HPDE6-E6E7 (cell line): ENCODE measurements around the gene RHD.
"Not testable (repeated sequence)": the region's sequence is repeated elsewhere in the genome, so short reads cannot be mapped to it uniquely, and the experiment has no call there.

ENCODE experiments used
- DNase-seq: peaks from one replicate; pipeline ENCODE4 v3.0.0; 2011; ENCODE audit warnings: missing footprints; ENCODE audit errors: extremely low spot score

Gene RHD

GRCh38 chr1:25272238-25272637, at the start of gene RHD:
Gene RHD, plus strand, starts transcription at chr1:25272509. Its CDS starts 39 bp downstream, at chr1:25272548.
- DNase-seq: not testable (repeated sequence)

GRCh38 chr1:25222606-25223005, 49.7 kb upstream of the RHD start:
- DNase-seq: no peak

- DNase-seq: no peak
Measured at GRCh38 chr1:25223471-25223870, 48.8 kb upstream of the RHD start.

GRCh38 chr1:25232027-25232865, 40.1 kb upstream of the RHD start, which contains the start of gene SYF2:
Gene SYF2, minus strand, starts transcription at chr1:25232502. Its CDS starts 35 bp downstream, at chr1:25232467.
- peak; percentile 73 for DNase-seq

- DNase-seq: peak; percentile 77
Measured at GRCh38 chr1:25232866-25233784, 39.2 kb upstream of the RHD start.

- not testable (repeated sequence) for DNase-seq
Measured at GRCh38 chr1:25235411-25235810, 36.9 kb upstream of the RHD start.

GRCh38 chr1:25236261-25236660, 36.0 kb upstream of the RHD start:
- DNase-seq: not testable (repeated sequence)

- no peak for DNase-seq
Measured at GRCh38 chr1:25238046-25238445, 34.3 kb upstream of the RHD start.

- peak; percentile 86 for DNase-seq
Measured at GRCh38 chr1:25239681-25240541, 32.4 kb upstream of the RHD start.

- no peak for DNase-seq
Measured at GRCh38 chr1:25243907-25244306, 28.4 kb upstream of the RHD start.

- DNase-seq: no peak
Measured at GRCh38 chr1:25245393-25245792, 26.9 kb upstream of the RHD start.

- no peak for DNase-seq
Measured at GRCh38 chr1:25245809-25246599, 26.3 kb upstream of the RHD start.

GRCh38 chr1:25246600-25247023, 25.7 kb upstream of the RHD start:
- DNase-seq: no peak

GRCh38 chr1:25247024-25247828, 25.1 kb upstream of the RHD start, which contains the start of gene RSRP1:
Gene RSRP1, minus strand, starts transcription at chr1:25247454. Its CDS starts 491 bp downstream, at chr1:25246963.
- DNase-seq: peak; percentile 95

GRCh38 chr1:25247829-25248754, 24.2 kb upstream of the RHD start:
- no peak for DNase-seq

- no peak for DNase-seq
Measured at GRCh38 chr1:25253911-25254310, 18.4 kb upstream of the RHD start.

GRCh38 chr1:25255706-25256577, 16.4 kb upstream of the RHD start:
- DNase-seq: no peak

GRCh38 chr1:25256578-25256965, 15.7 kb upstream of the RHD start:
- DNase-seq: no peak
